GM19193 (cell line): ENCODE results near the gene EID2B.

Source experiments
- POLR2A ChIP-seq: IDR thresholded peaks from 4 replicates; pipeline ENCODE4 v1.6.1; 2011; ENCODE audit not compliant: insufficient read depth, insufficient read length; ENCODE audit errors: extremely low read depth

Gene EID2B

DNA sequence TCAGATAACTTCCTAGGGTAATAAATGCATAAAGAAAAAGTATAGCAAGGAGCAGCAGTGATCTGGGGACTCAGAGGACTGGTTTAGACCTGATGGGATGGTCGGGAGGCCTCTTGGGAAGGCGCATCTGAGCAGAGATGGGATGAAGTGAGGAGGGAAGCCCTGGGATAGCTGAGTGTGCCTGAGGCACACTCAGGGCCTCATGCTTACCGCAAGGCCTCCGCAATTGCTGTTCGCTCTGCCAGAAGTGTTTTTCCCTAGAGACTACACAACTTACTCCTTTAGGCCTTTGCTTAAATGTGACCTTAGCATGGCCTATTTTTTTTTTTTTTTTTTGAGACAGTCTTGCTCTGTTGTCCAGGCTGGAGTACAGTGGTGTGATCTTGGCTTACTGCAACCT is 38.0 kb downstream of the EID2B start:
- no peak for TF ChIP-seq POLR2A

DNA sequence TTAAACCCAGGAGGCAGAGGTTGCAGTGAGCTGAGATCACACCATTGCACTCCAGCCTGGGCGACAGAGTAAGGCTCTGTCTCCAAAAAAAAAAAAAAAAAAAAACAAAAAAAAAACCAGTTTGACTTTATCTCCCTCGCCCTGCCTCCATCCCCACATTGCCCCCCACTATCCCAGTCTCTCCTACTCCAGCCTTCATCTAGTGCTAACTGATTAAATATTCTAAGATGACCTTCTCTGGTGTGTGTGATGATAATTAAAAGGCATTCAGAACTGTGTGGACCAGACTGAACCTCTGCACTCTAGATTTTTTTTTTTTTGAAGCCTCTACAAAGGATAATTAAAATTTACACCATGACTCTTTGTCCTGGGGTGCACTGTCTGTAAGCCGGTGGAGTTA is 39.9 kb downstream of the EID2B start:
- no peak for TF ChIP-seq POLR2A

DNA sequence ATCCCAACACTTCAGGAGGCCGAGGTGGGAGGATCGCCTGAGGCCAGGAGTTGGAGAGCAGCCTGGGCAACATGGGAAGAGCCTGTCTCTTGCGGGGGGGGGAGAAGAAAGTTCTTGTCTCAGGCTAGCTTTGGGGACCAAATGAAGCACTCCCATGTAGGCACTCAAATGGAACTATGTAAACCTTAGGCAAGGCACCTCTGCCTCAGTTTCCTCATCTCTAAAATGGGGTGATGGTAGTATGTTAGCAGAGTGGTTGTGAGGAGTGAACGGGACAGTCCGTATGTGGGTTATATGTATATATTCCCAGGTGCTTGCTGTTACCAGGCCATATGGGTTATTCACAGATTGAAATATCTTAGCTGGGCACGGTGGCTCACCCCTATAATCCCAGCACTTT is 40.4 kb downstream of the EID2B start:
- no peak for TF ChIP-seq POLR2A

DNA sequence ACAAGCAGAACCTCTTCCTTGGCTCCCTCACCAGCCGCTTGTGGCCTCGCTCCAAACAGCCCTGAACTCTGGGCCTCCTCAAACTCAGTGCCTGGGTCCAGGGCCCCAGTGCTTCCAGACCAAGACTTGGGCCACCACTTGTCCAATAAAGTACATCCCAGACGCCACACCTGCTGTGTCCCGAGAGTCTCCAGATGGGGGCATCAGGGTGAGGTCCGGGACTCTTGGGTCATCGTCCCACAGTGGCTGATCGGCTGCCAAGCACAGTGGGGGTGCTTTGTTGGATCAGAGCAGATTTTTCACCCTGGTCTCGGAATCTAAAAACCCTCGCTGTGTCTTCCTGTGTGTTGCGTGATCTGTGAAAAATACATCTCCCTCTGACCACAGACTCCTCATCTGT is 42.9 kb downstream of the EID2B start:
- no peak for TF ChIP-seq POLR2A

DNA sequence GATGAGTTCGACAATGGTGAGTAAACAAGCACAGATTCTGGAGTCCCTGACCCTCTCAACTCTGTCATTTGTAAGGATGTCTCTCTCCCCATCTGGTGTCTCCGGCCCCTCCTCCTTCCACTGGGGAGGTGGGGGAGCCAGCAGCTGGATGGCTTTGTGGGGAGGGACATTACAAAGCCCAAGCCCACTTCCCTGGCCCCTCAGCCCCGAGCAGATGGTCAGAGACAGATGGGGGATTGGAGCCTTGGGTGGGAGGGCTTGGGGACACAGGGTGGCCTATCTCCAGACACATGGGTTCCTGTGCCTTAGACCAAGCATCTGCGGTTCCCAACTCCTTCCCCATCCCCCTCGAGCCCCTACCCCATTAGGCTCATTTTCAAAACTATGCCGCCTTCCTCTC is 49.5 kb downstream of the EID2B start:
- TF ChIP-seq POLR2A, result no peak

DNA sequence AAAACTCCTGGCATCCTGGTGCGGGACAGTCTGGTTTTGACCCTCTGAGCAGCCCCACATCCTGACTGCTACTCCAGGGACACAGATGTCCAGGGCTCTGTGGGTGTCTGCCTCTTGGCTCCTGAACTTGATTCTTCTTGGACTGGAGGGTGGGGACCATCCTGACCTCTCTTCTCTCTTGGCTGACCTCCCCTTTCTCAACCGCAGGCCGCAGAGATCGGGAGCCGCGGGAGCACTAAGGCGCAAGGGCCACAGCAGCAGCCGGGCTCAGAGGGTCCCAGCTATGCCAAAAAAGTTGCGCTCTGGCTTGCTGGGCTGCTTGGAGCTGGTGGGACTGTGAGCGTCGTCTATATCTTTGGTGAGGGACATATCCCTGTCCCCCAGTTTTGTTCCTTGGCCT is 51.0 kb downstream of the EID2B start:
- TF ChIP-seq POLR2A, result no peak

DNA sequence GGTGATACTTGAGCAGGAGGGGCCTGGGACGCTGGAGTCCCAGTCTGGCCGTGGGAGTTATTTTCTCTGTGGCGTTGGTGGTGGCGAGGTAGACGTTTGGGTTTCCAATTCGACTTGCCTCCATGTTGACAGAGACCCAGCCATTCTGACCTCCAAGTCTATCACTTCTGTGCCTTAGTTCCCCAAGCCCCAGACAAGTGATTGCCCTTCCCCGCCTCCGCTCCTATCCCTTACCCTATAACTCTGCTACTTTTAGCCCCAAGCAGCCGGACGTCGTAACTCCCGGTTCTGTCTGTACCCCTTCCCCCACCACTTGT is 51.5 kb downstream of the EID2B start:
- no peak for TF ChIP-seq POLR2A
